ENCODE measurements around the gene OFD1. TPM values are rescaled to one million over a fixed set of nuclear protein-coding genes. Genes with fewer than 3 reads are reported as not detected.

OFD1 gene
- total RNA-seq, 1 experiment from 2014 or later = 44.8 TPM

DNA sequence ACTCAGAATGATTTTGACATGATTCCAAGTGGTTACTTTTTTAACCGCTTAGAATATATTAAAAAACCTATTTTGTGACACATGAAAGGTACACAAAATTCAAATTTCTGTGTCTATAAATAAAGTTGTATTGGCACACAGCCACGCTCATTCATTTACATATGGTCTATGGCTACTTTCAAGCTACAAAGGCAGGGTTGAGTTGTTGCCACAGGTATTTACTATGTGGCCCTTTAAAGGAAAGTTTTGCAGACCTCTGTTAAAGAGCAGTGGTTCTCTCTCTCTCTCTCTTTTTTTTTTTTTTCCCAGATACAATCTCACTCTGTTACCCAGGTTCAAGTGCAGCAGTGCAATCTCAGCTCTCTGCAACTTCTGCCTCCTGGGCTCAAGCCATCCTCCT lies 59.3 kb downstream of the OFD1 start:
- no TSS peak for BruUV-seq (replicated peaks)
- Mint-ChIP-seq H3K27me3 (ENCODE audit: insufficient read depth, unreplicated experiment) (peaks cover 49% of the 10 kb centered on the region), H3K36me3 (ENCODE audit: insufficient read depth, unreplicated experiment) (no peaks in the 10 kb centered on the region), H3K4me1 (ENCODE audit: insufficient read depth, unreplicated experiment) (peaks cover 8% of the 10 kb centered on the region), H3K9me3 (ENCODE audit: unreplicated experiment) (no peaks in the 10 kb centered on the region), H3K4me3 (ENCODE audit: unreplicated experiment) (no peak overlapping the region), H3K27ac (ENCODE audit: low read depth, unreplicated experiment) (no peak overlapping the region)
- TF ChIP-seq, protein P1, sequence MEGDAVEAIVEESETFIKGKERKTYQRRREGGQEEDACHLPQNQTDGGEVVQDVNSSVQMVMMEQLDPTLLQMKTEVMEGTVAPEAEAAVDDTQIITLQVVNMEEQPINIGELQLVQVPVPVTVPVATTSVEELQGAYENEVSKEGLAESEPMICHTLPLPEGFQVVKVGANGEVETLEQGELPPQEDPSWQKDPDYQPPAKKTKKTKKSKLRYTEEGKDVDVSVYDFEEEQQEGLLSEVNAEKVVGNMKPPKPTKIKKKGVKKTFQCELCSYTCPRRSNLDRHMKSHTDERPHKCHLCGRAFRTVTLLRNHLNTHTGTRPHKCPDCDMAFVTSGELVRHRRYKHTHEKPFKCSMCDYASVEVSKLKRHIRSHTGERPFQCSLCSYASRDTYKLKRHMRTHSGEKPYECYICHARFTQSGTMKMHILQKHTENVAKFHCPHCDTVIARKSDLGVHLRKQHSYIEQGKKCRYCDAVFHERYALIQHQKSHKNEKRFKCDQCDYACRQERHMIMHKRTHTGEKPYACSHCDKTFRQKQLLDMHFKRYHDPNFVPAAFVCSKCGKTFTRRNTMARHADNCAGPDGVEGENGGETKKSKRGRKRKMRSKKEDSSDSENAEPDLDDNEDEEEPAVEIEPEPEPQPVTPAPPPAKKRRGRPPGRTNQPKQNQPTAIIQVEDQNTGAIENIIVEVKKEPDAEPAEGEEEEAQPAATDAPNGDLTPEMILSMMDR (IDR thresholded peaks at IDR 0.05; ENCODE audit: unreplicated experiment) = no peak
- intact Hi-C loops (cut with micrococcal nuclease) = no loop called here
- POLR2A ChIA-PET = no interaction called here
- CTCF ChIA-PET = interaction anchor here (0.5 kb wide), 1 partner anchor 1150 kb away, joined by 3 read pairs; no protein-coding TSS in a partner anchor
- DNase-seq (ENCODE audit: unreplicated experiment) = no peak

DNA sequence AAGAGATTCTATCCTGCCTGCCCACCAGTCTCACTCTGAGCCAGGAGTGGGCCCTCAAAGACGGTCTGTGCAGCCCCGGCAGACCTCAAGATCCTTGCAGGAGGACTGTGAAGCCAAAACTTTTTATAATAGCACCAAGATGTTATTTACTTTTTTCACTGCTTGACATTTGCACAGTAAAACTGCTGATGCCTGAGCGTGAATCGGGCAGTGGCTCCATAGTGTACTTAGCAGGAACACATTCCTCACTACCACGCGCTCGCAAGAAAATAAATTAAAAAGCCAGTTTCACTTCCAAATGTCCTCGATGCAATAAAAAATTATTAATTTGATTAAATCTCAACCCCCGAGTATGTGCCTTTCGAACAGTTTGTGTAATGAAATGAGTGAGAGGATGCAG lies 59.9 kb downstream of the OFD1 start:
- CTCF ChIA-PET = no interaction called here
- POLR2A ChIA-PET = interaction anchor here (1.5 kb wide), 1 partner anchor 12 kb away, joined by 3 read pairs; no protein-coding TSS in a partner anchor
- Mint-ChIP-seq H3K4me3 (ENCODE audit: unreplicated experiment) (no peak overlapping the region), H3K4me1 (ENCODE audit: insufficient read depth, unreplicated experiment) (peaks cover 8% of the 10 kb centered on the region), H3K9me3 (ENCODE audit: unreplicated experiment) (no peaks in the 10 kb centered on the region), H3K36me3 (ENCODE audit: insufficient read depth, unreplicated experiment) (no peaks in the 10 kb centered on the region), H3K27ac (ENCODE audit: low read depth, unreplicated experiment) (no peak overlapping the region), H3K27me3 (ENCODE audit: insufficient read depth, unreplicated experiment) (peaks cover 49% of the 10 kb centered on the region)
- intact Hi-C loops (cut with micrococcal nuclease) = no loop called here
- TF ChIP-seq, protein P1 (IDR thresholded peaks at IDR 0.05; ENCODE audit: unreplicated experiment) = no peak
- no peak for DNase-seq (ENCODE audit: unreplicated experiment)
- no TSS peak for BruUV-seq (replicated peaks)

GRCh38 chrX:13797512-13797911 lies 63.0 kb downstream of the OFD1 start:
- ChIA-PET POLR2A (no interaction called here), CTCF (no interaction called here)
- no peaks in the 10 kb centered on the region for H3K4me1 Mint-ChIP-seq (ENCODE audit: insufficient read depth, unreplicated experiment)
- H3K27ac Mint-ChIP-seq (ENCODE audit: low read depth, unreplicated experiment) = no peak overlapping the region
- BruUV-seq (replicated peaks) = no TSS peak
- TF ChIP-seq, protein P1 (IDR thresholded peaks at IDR 0.05; ENCODE audit: unreplicated experiment) = no peak
- DNase-seq (ENCODE audit: unreplicated experiment) = no peak
- no peaks in the 10 kb centered on the region for H3K36me3 Mint-ChIP-seq (ENCODE audit: insufficient read depth, unreplicated experiment)
- no peak overlapping the region for H3K4me3 Mint-ChIP-seq (ENCODE audit: unreplicated experiment)
- intact Hi-C loops (cut with micrococcal nuclease) = no loop called here
- no peaks in the 10 kb centered on the region for H3K9me3 Mint-ChIP-seq (ENCODE audit: unreplicated experiment)
- peaks cover 65% of the 10 kb centered on the region for H3K27me3 Mint-ChIP-seq (ENCODE audit: insufficient read depth, unreplicated experiment)

- BruUV-seq (replicated peaks) = no TSS peak
- Mint-ChIP-seq H3K4me1 (ENCODE audit: insufficient read depth, unreplicated experiment) (no peaks in the 10 kb centered on the region), H3K36me3 (ENCODE audit: insufficient read depth, unreplicated experiment) (no peaks in the 10 kb centered on the region), H3K9me3 (ENCODE audit: unreplicated experiment) (no peaks in the 10 kb centered on the region), H3K27ac (ENCODE audit: low read depth, unreplicated experiment) (no peak overlapping the region), H3K27me3 (ENCODE audit: insufficient read depth, unreplicated experiment) (peaks cover 72% of the 10 kb centered on the region), H3K4me3 (ENCODE audit: unreplicated experiment) (no peak overlapping the region)
- intact Hi-C loops (cut with micrococcal nuclease) = no loop called here
- ChIA-PET CTCF (no interaction called here), POLR2A (no interaction called here)
- TF ChIP-seq, protein P1 (IDR thresholded peaks at IDR 0.05; ENCODE audit: unreplicated experiment) = no peak
- DNase-seq (ENCODE audit: unreplicated experiment) = no peak
These were observed 63.6 kb downstream of the OFD1 start for GRCh38 chrX:13798184-13798583.

All from MCF 10A (cell line).